ENCODE data around the gene TMED7.
"Not testable (repeated sequence)": the region's sequence is repeated elsewhere in the genome, so short reads cannot be mapped to it uniquely, and the experiment has no call there.

TMED7 gene

GRCh38 chr5:115625579-115626444 is at the start of gene TMED7:
Gene TMED7, minus strand, starts transcription at chr5:115626036. Its CDS starts 244 bp downstream, at chr5:115625792.
- peak; percentile 94 for DNase-seq

DNA sequence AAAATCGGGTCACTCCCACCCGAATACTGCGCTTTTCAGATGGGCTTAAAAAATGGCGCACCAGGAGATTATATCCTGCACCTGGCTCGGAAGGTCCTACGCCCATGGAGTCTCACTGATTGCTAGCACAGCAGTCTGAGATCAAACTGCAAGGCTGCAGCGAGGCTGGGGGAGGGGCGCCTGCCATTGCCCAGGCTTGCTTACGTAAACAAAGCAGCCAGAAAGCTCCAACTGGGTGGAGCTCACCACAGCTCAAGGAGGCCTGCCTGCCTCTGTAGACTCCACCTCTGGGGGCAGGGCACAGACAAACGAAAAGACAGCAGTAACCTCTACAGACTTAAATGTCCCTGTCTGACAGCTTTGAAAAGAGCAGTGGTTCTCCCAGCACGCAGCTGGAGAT is 48.9 kb upstream of the TMED7 start:
- not testable (repeated sequence) for DNase-seq

GRCh38 chr5:115673596-115673995 is 47.8 kb upstream of the TMED7 start:
- no peak for DNase-seq

- DNase-seq = no peak
These were observed 46.1 kb upstream of the TMED7 start for GRCh38 chr5:115671939-115672338.

GRCh38 chr5:115666023-115666422 is 40.2 kb upstream of the TMED7 start:
- no peak for DNase-seq

DNA sequence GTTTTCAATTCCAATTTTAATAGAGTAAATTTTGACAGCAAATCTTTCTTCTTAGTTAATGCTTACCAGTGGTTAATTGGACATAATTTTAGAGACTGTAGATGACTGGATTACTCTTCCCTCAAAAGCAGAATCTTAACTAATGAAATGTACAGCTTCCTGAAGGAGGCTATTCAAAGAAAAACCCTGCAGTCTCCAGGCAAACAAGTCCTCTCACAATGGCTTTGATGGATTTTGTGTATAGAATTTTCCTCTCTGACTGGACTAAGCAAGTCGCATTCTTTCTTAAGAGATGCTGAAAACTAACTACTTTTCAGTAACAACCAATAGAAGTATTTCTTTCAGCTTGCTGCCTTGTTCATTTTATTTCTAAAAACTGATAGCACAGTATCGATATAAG is 35.7 kb upstream of the TMED7 start:
- DNase-seq = no peak

DNA sequence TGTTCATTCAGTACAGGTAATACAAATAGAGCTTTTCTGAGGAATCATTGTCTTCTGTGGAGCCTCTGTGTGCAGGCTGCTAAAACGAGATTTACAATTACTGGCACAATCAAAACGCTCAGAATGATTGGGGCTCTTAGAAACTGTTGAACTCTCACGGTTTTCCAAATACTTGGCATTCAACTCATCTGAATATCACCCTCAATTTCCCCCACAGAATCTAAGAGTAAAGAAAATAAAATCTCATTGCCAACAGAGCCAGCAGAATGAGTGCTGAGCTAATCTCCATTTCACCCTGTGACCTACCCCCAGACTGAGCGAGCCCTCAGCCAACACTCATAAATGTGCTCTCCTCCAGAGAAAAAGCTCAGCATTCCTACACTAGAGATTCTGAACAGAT is 35.3 kb upstream of the TMED7 start:
- no peak for DNase-seq

- DNase-seq = no peak
These were observed 32.0 kb upstream of the TMED7 start for GRCh38 chr5:115657881-115658233.

GRCh38 chr5:115657125-115657880 is 31.5 kb upstream of the TMED7 start:
- no peak for DNase-seq

- DNase-seq = no peak
These were observed 30.6 kb upstream of the TMED7 start for GRCh38 chr5:115656404-115656803.

DNA sequence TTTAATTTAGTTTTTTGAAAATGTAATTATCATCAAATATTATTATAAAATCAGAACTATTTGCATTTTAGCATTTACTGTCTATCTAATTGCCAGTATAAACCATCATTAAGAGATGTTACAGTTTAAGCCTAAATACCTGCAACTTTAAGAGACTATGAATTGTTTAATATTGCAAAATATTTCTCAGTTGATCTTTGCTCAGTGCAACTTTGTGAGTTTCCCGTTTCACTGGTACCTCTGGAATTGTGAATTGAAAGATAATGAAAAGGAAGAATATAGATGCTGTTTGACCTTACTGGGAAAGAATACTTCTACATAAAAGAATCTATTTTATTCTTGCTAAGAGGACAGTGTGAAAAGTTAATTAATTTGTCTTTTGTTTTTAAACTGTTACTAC is 30.2 kb upstream of the TMED7 start:
- no peak for DNase-seq

- DNase-seq = no peak
These were observed 23.7 kb upstream of the TMED7 start for GRCh38 chr5:115649541-115649940.

DNA sequence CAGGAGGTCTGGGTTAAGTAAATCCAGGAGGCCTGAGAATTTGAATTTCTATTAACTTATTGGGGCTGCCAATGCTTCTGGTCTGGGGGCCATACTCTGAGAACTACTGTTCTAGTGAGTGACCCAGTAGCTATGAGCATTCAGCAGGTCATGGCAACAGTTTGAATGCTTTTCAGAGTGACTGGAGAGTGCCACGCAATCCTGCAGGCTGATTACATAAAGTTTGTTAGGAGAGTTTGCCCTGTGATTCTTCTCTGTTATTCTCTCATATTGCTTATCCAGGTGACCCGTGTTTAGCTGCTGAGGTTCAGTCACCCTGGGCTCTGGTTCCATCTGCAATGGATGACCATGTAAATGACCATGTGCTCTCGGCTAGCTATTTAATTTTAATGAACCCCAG is 22.2 kb upstream of the TMED7 start:
- no peak for DNase-seq

DNA sequence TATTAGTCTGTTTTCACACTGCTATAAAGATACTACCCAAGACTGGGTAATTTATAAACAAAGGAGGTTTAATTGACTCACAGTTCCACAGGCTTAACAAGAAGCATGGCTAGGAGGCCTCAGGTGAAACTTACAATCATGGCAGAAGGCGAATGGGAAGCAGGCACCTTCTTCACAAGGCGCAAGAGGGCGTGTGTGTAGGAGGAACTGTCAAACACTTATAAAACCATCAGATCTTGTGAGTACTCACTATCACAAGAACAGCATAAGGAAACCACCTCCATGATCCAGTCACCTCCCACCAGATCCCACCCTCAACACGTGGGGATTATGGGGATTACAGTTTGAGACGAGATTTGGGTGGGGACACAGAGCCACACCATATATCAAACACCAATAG is 19.6 kb upstream of the TMED7 start:
- DNase-seq = not testable (repeated sequence)

DNA sequence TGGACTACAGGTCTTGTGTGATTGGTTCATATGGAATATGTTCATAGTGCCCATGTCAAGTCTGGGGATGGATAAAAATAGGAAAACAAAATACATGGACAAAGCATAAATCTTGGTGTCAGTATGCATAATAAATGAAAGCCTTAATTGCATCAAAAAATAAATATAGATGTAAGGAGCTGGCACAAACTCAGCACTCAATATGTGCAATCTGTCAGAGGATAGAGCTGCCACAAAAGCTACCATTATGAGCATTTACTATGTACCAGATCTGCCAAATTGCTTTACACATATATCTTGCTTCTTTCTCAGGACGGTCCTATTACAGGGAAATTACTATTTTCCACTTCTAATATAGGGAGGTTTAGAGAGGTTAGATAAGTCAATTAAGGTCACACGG is 18.2 kb upstream of the TMED7 start:
- no peak for DNase-seq

GRCh38 chr5:115641948-115642347 is 16.1 kb upstream of the TMED7 start:
- DNase-seq = no peak

DNA sequence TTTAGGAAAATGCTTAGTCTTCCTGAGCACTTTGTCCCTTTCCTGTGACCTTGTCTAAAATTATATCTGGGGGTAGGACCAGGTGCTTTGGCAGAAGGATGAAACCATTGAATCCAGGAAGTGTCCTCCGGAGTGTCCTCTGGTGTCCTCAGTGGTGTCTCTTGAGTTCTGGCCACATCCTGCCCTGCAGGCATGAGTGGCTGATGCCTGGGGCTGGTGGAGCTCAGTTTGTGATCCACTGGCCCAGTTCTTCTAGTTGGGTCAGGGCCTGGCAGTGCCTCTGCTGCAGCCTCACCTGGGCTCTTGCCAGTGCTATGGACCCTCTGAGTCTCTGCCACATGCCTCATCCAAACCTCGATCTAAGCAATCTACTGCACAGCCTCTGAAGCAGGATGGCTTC is 14.4 kb upstream of the TMED7 start:
- no peak for DNase-seq

- no peak for DNase-seq
These were observed 13.5 kb upstream of the TMED7 start for GRCh38 chr5:115639377-115639776.

DNA sequence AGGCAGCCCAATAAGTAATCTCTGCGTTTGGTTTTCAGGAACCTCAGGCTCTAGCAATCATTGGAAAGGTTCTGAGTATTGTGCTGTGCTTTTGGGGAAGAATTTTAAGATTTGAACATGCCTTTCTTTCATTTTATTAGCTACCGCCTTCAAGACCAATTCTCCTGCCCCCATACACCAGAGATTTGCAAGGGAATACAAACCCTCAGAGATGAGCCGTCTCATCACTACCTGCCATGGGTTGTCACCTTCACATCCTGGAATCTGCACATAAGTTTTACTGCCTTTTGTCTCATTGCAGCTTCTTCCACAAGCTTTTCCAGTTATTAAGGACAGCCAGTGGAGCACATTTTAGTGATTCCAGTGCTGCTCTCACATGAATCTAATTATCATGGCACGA is 11.7 kb upstream of the TMED7 start:
- no peak for DNase-seq

- DNase-seq = no peak
These were observed 10.2 kb upstream of the TMED7 start for GRCh38 chr5:115636008-115636407.

DNA sequence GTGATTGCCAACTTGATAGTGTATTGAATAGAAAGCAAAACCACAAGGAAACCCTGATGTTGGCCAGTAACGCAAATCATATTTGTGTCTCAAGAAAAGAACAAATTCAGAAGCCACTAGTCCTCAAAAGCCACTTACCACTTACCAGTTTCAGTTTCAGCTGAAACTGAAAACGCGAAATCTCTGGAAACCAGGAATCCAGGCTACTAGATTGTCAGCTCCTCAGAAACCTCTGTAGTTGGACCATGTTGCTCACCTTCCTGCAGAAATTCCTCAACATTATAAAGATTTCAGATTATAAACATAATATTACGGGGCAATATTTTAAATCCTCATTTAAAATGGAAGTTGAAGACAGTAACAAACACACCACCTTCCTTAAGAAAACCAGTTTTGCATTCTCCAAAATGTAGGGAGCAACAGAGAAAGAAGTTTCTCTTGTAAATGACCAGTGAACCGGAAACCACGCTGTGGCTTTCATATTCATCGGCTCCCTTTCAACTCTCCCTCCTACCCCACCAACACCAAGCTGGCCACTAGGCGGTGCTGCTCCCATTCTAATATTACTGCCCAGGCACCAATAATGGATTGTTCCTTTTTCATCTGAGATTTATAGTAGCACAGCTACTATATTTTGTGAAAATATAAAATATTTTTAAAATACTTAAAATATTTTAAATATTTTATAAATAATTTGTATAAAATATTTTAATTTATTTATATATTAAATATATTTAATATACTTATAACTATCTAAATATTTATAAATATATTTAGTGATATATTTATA is 8.7 kb upstream of the TMED7 start:
- peak; percentile 70 to 72 for DNase-seq

DNA sequence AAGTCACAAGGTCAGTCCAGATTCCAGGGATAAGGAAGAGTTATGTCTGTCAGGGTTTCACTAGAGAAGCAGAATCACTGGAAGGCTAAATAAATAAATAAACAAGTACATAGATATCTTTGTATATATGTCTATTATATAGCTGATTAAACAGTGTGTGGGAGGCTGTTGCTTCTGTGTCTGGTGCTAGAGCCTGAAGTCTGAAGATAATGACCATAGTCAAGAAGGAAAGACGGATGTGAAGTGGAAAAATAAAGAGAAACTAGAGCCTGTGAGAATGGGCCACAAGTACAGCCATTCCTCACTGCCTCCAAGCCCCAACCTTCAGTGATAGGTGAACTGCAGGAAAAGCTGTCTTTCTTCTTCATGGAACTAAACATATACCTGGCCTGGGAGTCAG is 4.1 kb upstream of the TMED7 start:
- DNase-seq = no peak

- no peak for DNase-seq
These were observed 1.5 kb upstream of the TMED7 start for GRCh38 chr5:115627295-115627865.
